ENCODE results near the gene DSCAML1. TPM values are rescaled to one million over a fixed set of nuclear protein-coding genes. Genes with fewer than 3 reads are reported as not detected.
A peak's percentile ranks its signal among the peaks of the same experiment; 100 is the strongest.

Gene DSCAML1
- total and polyA plus RNA-seq, 9 of the 15 experiments (the other 6 are each of a cell fraction or from before 2014, with no cell fraction given), result not detected

GRCh38 chr11:117814204-117814765, 17.3 kb upstream of the DSCAML1 start (continued):
- TF ChIP-seq RREB1 (CRISPR knock-in tag; IDR thresholded peaks at IDR 0.05) (no peak), USF1 (CRISPR knock-in tag; IDR thresholded peaks at IDR 0.05) (peak; percentile 51; the same call in 1 of the 2 replicates), MEIS2 (IDR thresholded peaks at IDR 0.05; ENCODE audit: partially characterized antibody) (peak; percentile 8), ZNF280A (IDR thresholded peaks at IDR 0.05; ENCODE audit: low read depth, partially characterized antibody) (no peak), C11orf30 (IDR thresholded peaks at IDR 0.05; ENCODE audit: low read depth) (no peak), KAT8 (IDR thresholded peaks at IDR 0.05; ENCODE audit: low read depth) (no peak), SMAD4 (CRISPR knock-in tag; conservative IDR thresholded peaks at IDR 0.05) (no peak), SMAD3 (CRISPR knock-in tag; conservative IDR thresholded peaks at IDR 0.05) (no peak), ZNF253 (CRISPR knock-in tag; conservative IDR thresholded peaks at IDR 0.05) (no peak)

Measured in K562 (cell line).